GM18499 (cell line): ENCODE data around the gene ARRDC3.
"Not testable (repeated sequence)": the region's sequence is repeated elsewhere in the genome, so short reads cannot be mapped to it uniquely, and the experiment has no call there.

Source experiments
- ATAC-seq: cut with Tn5 transposase; IDR thresholded peaks from one replicate; pipeline ENCODE4 v1.9.1; 2021; ENCODE audit warnings: moderate number of reproducible peaks; ENCODE audit not compliant: insufficient read depth, unreplicated experiment

ARRDC3 gene, protein sequence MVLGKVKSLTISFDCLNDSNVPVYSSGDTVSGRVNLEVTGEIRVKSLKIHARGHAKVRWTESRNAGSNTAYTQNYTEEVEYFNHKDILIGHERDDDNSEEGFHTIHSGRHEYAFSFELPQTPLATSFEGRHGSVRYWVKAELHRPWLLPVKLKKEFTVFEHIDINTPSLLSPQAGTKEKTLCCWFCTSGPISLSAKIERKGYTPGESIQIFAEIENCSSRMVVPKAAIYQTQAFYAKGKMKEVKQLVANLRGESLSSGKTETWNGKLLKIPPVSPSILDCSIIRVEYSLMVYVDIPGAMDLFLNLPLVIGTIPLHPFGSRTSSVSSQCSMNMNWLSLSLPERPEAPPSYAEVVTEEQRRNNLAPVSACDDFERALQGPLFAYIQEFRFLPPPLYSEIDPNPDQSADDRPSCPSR

DNA sequence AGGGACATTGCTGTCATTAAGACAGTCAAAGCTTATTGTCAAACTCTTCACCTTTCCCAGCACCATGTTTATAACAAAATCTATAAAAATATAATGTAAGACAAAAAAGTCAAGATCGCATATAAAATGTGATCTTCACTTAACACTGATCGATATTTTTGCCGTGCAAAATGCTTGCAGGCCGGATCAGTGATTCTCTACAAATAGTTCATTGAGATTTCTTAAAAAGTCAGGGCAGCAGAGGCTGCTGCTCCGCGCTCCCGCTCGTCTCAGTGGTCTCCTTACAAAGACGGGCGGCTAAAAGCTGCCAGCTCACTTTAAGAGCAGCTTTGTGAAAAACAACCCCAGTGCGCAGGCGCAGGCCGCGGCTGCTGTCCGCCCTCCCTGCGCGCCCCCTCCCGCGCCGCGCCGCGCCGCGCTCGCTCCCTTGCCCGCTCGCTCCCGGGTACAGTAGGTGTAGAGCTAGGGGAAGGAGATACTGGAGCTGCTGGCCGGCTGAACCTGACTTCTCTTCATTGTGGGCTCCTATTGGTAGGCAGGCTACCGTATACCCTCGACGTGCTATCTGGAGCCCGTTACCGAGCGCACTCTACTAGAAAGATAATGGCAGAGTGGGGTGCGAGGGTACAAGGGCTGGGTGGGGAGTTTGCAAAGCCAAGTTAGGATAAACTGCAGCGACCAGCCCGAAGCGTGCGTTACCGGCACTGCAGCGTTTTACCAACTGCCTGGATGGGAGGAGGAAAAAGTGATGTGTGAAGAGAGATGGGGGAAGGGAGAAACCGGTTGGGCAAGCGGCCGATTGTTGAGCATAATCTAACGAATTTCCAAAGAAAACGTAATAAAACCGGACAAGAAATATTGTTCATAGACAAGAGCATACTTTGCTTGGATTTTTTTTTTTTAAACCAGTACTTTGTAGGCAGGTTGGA, at the start of gene ARRDC3:
Gene ARRDC3, minus strand, starts transcription at position 291 of the 929 bp plus-strand sequence. Its CDS starts 225 bp downstream, at position 66.
- ATAC-seq = peak; percentile 40

DNA sequence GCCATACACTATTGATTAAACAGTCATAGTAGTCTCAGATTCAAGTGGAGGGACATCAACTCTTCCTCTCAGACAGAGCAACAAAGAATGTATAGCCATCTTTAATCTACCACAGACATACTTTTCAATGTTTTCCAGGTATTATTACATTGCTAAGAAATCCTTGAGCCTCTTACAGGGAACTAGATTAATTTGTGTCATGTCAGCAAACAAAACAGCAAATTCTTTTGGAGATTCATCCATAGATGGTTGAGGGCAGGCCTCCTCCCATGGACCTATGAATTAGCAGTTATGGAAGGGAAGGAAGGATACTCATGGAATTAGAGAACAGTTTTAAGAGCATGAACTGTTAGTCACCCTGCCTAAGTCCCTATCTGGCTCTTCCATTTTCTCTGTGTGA, 47.8 kb upstream of the ARRDC3 start:
- ATAC-seq = no peak

DNA sequence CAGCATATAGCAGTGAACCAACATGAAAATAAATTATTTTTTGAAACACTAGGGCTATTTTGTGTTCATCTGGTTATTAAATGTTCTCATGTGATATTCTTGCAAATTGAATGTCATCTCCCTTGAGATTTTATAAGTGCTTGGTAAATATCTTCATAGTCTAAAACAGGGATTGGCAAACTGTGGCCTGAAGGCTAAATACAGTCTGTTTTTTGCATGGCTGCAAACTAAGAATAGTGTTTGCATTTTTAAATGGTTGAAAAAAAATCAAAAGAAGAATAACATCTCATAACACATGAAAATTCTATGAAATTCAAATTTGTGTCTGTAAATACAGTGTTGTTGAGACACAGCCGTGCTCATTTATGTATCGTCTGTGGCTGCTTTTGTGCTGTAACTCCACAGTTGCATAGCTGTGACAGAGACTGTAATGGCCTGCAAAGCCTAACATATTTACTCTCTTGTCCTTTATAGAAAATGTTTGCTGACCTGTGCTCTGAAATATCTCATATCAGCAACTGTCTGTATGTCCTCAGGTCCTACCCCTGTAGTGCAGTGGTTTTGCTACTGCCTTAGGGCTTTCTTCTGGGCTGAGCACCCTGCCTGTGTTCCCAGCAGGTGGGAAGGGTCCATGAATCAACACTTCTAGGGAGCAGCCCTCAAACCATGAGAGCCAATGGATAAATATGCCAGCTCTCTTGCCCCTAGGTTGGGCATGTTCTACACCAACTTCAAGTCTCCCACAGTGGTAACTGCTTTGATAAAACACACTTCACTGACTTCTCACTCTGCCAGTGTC, 41.7 kb upstream of the ARRDC3 start:
- ATAC-seq = no peak

DNA sequence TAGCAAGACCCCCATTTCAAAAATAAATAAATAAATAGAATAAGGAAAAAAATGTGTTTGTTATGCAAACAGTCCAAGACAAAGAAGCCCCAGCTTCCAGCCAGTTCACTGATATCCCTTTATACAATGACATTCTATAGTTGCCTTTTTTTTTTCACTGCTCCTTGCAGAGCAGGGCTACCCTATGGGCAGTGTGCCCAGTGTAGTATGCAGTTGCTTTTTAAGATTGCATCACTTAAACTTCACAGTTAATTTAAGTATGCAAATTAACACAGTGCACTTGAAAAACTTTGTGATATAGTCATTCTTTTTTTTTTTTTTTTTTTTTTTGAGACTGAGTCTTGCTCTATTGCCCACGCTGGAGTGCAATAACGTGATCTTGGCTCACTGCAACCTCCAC, 40.8 kb upstream of the ARRDC3 start:
- no peak for ATAC-seq

DNA sequence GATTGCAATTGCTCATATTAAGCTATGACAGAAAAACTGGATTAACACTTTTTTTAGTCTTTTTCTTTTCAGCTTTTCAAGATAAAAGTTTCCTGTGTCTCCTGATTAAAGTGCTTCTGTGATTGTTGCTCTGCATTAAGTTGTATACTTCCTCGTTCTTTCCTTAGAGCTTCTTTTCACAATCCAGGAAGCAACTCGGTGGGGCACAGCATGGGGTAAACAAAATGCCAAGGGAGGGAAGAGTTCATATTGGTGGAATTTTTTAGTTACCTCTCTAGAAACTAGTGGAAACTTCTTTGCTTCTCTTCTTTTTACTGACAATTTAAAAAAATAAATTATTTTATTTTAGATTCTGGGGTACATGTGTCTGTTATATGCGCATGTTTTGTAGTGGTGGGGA, 37.8 kb upstream of the ARRDC3 start:
- no peak for ATAC-seq

DNA sequence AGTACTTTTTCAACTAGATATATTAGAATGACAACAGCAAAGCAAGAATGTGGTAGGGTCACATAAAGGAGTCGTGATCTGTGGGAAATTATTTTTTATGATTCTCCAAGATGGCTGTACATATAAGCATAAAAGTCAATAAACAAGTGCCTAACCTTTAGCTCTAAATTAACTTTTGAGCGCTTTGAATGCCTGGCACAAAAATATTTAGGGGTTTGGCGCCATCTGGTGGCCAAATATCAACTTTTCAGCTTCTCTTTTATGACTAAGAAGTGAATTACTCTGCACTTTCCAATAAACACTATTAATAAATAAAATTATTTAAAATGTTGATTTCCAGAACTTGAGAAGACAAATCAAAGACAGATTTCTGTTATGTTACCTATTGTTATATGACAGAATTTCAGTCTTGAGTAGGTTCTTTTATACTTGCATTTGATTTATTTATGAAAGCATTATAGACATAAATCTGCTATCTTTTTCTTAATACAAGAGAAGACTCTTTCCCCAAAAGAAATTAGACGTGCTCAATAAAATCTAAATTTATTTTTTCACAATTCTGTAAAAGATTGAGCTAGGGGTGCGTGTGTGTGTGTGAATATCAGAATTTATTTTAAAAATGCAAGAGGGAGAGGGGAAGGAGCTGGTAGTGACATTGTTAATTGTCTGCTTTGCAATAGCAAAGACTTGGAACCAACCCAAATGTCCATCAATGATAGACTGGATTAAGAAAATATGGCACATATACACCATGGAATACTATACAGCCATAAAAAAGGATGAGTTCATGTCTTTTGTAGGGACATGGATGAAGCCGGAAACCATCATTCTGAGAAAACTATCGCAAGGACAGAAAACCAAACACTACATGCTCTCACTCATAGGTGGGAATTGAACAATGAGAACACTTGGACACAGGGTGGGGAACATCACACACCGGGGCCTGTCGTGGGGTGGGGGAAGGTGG, 36.7 kb upstream of the ARRDC3 start:
- no peak for ATAC-seq

DNA sequence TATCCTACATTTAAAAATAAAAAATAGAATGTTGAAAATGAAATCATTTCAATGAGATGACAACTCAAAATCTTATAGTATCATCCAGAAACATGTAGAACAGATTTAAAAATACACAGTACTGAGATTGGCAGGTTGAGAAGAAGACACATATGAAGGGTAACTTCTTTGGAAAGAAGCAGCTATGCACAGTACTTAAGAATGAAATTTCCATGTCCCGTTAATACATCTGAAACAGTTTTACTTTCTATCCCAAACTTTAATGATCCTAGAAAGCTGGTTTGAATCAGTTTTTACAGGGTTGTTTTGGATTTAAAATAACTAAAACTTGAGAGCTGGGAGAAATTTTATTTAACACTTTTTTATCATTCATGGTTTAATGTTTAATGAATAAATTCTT, 36.0 kb upstream of the ARRDC3 start:
- no peak for ATAC-seq

DNA sequence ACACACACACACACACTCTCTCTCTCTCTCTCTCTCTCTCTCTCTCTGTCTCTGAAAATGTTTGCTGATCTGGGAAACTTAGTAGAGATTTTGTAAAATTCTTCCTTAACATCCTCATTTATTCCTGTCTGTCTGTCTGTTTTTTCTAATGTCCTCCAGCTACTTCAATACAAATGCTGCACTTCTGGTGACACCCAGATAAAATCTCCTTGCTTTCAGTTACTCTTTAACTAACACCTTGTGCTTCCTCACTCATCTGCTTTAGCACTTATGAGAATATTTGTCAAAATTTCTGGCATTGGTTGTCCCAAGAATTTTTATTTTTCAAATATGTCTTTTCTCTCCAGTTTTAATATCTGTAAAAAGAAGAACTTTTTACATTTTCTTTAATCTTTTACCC, 35.0 kb upstream of the ARRDC3 start:
- no peak for ATAC-seq

DNA sequence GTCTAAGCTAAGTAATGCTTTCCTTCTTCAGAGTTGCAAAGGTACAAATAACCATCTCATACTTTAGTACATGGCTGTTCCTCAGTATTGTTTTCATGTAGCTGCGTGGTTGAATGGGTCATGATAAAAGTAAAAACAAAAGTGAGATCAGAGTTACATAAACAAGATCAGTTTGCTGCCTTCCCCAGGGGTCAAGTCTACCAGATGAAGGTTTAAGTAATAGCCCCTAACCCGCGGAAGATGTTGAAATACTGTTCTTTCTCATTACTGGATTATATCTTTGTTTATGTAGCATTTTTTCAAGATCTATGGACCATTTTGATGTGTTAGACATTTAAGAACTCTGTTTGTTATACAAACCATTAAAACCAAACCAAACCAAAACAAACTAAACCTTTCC, 34.1 kb upstream of the ARRDC3 start:
- ATAC-seq = no peak

DNA sequence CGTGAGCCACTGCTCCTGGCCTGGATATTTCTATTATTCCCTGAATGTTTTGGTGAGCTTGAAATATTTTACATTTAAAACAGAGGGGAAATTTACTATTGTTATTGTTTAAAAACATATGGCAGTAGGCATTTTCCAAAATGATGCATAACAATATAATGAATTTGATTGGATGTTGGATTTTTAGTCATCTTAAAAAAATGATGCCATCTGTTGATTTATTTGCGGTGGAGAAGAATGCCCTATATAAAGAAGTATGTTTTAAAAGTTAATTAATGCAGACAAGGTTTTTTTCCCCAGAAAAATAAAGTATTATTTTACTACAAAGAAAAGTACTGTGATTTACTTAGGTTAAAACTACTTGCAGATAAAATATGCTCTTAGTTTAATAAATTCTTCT, 33.4 kb upstream of the ARRDC3 start:
- no peak for ATAC-seq

DNA sequence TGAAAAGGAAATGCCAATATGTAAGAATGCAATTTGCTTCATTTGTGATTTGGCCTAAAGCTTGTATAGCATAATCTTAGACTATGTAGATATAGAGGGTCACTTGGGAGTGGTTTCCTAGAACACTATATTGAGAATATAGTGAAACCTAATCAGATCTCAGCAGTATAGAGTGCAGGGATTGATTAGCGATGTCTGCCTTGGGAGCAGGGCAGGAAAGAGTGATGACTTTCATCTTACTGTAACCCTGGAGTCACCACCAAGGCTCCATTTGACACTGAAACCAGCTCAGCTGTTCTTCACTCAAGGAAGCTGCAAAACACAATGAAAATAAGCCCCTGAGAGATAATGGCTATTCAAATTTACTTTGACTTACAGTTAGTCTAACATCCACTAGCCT, 26.2 kb upstream of the ARRDC3 start:
- ATAC-seq = no peak

DNA sequence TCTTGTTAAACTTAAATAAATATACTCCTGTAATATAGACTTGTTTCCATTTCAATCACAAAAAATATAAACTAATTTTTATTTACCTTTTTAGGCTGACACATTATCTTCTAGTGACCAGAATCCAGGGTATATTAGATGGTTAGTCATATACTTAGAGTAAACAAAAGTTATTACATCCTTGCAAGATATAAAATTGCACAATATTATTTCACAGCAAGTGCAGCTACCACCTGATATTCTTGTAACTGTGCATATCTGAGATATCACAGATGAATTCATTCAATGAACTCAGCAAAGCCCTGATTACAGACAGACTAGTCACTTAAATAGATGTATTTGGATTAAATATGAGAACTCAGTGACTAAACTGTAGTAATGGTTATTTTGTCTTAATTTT, 25.6 kb upstream of the ARRDC3 start:
- no peak for ATAC-seq

DNA sequence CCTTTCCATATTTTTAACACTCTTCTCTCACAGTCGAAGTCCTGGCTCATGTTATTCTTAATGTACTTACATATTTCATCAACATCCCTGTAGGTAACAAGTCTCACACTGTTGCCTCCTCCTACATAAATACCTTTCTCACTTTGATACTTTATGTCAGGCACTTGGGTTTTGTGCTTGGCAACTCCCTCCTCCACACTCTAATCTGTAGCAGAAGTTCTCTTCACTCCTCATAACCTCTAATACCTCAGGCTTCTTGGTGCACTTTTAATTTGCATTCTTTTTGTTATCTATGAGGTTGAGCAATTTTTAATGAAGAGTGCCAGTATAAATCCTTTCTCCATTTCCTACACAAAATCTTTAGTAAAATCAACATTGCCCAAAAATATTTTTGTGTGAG, 24.1 kb upstream of the ARRDC3 start:
- no peak for ATAC-seq

DNA sequence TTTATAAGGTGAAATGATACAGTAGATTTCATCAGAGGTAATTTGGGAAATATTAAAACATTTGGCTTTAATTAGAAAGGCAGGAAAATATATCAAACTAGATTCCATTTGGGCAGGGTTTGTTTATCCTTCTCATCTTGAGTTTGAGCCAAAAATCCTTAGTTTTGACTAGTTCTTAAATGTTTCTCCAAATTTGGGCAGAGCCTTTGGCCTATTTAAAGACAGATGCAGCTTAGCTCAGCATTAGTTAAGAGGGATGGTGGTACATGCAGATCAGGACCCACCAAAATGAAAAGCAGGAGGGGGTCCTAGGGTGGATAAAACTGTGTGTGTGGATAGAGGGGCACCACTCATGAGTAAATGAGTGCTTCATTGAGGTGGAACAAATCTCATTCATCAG, 20.3 kb upstream of the ARRDC3 start:
- ATAC-seq = no peak

DNA sequence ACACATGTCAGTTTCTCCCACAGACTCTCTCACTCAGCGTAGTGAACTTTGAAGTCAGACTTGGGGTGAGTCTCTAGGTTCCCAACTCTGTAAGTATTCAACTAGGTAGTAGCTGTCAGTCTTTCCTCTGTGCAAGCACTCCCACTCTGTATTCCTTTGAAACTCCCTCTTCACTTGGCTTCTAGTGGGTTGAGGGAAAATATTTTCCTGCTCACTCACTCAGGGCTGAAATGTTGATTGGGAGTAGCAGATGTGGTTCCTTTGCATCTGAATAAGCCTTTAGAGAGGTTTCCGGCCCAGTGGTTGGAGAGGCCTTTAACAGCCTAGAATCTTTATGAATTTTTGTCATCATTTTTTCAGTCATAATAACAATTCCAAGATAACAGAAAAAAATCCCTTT, 18.1 kb upstream of the ARRDC3 start:
- ATAC-seq = no peak

DNA sequence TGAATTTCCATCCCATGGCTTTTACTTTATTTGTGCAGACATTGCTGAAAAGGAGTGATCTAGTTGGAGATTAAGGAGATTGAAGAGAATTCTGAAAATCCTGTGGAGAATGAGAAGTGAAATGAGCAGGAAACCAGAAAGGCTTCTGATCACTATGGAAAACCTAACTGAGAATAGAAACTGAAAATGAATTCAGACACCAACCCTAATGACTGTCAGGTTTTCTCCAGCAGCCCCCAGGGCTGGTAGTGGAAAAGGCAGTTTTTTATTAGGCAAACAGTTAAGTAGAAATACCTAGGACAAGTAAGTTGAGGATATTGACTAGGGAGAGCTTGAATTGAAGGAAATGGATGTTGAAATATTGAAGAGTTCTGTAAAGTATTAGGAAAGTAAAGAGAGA, 14.7 kb upstream of the ARRDC3 start:
- no peak for ATAC-seq

DNA sequence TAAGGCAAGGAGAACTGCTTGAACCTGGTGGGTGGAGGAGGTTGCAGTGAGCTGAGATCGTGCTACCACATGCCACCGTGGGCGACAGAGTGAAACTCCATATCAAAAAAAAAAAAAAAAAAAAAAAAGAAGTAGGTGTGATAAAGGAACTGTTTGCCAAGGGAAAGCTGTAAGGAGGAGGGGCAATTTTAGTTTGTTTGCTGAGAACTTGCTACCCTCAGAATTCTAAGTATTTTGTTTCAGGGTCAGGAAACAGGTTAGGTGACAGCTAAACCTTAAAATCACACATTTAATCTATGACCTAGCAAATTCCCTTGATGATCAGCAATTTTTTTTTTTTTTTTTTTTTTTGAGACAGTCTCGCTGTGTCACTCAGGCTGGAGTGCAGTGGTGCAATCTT, 7.2 kb upstream of the ARRDC3 start:
- no peak for ATAC-seq

DNA sequence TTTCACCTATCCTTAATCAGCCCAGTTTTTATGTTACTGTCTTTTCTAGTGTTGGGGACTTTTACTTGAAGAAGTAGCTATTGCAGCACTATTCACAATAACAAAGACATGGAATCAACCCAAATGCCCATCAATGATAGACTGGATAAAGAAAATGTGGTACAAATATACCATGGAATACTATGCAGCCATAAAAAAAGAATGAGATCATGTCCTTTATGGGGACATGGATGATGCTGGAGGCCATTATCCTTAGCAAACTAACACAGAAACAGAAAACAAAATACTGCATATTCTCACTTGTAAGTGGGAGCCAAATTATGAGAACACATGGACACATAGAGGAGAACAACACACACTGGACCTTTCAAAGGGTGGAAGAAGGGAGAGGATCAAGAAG, 6.4 kb upstream of the ARRDC3 start:
- ATAC-seq = not testable (repeated sequence)

DNA sequence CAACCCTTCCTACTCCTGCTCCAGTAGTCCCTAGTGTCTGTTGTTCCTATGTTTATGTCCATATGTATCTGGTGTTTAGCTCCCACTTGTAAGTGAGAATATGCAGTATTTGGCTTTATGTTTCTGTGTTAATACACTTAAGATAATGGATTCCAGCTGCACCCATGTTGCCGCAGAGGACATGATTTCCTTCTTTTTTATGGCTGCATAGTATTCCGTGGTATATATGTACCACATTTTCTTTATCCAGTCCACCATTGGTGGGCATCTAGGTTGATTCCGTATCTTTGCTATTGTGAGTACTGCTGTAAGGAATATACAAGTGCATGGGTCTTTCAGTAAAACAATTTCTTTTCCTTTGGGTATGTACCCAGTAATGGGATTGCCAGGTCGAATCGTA, 5.2 kb upstream of the ARRDC3 start:
- no peak for ATAC-seq

DNA sequence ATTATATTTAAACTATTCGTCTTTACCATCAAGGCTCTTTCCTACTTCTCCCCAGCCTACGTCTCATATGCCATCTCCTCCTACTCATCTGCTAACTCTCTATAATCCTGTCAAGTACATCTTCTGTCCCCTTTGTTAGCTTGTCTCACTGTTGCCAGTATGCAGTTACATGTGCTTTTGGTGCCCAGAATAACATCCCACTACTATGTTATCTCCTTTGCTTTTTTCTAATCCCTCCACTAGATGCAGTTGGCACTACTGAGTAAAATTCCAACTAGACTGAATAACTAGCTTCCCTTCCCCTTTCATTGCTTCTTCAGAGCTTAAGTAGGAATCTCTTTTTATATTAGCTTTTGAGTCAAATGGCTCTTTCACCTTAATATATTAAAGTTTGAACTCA, 3.0 kb upstream of the ARRDC3 start:
- no peak for ATAC-seq
